HPDE6-E6E7 (cell line): ENCODE measurements around the gene C2CD2.

Experiments used
- DNase-seq: peaks from one replicate; pipeline ENCODE4 v3.0.0; 2011; ENCODE audit warnings: missing footprints; ENCODE audit errors: extremely low spot score

The C2CD2 gene

DNA sequence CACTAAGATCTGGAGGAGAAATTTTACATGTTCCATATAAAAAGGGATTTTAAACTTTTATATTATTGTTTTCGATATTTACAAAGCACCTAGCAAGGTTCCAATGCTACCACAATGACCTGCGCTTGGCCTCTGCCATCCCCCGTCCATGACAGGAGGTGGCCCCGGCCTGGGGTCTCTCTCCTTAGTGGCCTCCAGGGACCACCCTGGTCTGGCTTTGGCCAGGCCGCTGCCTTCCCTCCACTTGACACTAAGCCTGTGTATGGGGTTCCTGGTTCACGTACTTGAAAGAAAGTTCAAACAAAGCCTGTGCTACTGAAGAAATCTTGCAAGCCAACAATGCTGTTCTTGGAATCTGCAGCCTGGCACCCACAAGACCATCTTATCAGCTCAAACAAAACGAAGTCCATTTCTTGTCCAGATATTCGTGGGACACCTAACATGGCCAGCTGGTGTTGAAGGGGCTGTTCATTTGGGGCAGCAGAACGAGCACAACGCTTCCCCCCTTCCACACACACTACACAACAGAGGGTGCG is 87.5 kb downstream of the C2CD2 start:
- DNase-seq, result no peak

DNA sequence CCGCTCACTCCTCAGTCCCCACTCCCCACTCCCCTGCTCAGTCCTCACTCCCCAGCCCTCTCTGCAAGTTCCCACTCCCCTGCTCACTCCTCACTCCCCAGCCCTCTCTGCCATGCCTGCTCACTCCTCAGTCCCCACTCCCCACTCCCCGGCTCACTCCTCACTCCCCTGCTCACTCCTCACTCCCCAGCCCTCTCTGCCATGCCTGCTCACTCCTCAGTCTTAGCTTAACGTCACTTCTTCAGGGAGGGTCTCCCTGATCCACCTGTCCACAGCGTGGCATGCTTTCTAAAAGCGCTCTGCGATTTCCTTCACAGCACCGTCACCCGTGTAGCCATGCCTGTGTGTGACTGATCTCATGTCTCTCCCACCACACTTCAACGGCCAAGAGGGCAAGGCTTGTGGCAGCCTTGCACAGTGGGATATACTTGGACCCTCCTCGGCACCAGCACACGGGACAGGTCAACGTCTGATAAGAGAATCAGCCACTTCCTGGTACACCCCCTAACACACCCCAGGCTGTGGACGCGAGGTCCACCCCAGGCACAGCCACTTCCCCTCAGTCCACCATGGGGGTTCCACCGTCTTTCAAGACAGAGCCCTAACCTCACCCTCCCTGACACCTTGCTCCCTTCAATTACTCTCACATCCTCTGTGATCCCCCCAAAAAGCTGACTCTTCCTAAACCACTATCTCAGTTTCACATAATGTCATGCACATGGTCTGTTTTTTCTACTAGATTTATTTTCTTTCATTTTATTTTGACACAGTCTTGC is 88.6 kb downstream of the C2CD2 start:
- DNase-seq, result no peak

DNA sequence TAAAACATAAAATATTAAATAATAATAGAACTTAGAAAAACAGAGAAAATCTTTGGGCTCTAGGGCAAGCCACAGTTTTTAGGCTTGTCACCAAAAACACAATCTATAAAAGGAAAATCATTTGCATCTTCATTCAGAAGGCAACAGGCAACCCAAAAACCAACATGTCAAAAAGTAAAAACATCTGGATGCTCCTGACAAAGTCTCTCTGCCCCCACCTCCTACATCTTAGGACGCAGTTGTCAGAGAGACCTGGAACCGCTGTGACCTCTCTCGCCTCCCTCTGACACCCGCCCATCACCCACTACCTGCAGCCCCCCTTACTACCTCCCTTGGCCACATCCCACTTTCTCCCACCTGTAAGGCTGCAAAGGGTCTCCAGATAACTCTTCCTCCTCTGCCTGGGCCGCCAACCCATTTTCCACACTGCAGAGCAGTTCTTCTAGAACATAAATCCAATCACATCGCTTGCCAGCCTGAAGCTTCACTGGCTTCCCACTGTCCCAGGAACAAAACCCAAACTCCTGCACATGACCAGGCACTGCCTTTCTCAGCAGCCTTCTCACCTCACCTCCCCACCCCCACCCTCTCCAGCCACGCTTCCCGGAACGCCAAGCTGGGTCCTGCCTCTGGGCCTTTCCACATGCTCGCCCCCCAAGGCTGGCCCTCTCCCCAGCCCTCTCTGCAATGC is 89.4 kb downstream of the C2CD2 start:
- no peak for DNase-seq

DNA sequence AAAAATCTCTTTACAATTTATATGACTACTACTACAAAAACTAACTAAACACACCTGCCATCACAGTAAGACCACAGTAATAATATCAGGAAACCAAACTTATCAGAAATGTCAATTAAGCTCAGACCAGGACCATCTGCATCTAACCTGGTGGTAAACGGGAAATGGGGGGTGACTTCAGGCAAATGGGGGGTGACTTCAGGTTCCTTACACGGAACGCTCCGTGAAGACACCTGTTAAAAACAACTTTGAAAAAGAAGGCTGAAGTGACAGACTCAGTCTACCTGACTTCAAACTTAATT is 90.4 kb downstream of the C2CD2 start:
- no peak for DNase-seq

DNA sequence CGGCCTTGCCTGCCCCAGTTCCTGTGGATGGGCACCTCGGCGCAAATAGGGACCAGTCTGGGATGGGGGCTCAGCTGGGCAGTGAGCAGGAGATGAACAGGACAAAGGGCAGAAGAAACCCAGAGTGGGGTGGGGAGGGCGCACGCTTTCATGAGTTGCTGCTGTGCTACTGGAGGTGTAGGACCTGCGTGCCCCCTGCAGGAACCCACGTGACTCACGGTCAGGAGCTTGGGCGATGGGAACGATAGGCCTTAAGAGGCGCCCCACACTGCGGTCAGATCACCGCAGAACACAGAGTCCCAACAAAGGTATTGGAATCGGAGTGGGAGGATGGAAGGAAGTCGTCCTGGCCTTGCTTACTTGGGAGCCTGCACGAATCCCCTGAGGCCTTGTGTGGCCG is 91.8 kb downstream of the C2CD2 start:
- no peak for DNase-seq

DNA sequence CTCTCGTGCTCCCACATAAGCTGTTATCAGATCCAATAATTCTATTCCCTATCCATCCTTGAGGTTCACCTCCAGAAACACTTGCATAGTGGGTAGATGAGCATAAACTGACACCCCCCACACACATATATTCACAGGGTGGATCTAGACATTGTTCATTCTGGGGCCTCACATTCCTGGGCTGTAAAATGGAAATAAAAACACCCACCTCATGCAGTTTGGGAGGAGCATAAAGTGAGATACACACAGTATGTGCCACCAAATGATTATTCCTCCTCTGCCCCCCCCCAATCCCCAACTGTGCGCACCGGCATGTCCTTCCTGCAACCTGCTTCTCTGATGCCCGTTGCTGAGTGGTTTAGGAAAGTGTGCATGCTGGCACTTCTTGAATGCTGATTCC is 92.6 kb downstream of the C2CD2 start:
- no peak for DNase-seq

DNA sequence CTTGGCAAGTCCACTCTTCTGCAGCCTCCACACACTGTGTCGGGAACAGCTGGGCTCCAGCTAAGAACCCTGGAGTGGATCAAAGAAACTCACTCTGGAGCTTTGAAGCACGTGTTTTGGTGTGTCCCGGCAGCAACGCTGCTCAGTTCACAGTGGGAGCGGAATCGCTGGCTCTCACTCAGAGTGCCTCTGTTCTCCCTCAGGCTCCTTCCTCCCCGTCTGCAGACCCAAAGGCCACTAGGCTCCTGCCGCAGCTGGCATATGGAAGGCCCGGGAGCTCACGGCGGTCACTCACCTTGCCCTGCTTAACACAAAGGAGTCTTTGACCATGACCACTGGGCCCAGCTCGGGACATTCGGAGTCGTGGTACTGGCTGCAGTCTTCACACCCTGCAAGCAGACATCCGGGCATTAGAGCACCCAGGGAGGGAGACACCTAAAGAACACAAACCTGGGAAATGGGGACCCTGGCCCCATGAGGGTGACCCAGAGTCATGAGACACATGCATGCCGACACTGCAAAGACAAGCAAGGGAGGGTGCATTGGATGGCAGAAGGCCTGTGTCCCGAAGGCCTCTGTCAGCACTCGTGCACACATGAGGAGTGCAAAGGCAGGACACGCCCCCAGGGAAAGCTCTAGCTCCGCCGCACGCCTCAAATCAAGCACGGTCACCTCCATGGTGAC is 94.4 kb downstream of the C2CD2 start:
- no peak for DNase-seq

DNA sequence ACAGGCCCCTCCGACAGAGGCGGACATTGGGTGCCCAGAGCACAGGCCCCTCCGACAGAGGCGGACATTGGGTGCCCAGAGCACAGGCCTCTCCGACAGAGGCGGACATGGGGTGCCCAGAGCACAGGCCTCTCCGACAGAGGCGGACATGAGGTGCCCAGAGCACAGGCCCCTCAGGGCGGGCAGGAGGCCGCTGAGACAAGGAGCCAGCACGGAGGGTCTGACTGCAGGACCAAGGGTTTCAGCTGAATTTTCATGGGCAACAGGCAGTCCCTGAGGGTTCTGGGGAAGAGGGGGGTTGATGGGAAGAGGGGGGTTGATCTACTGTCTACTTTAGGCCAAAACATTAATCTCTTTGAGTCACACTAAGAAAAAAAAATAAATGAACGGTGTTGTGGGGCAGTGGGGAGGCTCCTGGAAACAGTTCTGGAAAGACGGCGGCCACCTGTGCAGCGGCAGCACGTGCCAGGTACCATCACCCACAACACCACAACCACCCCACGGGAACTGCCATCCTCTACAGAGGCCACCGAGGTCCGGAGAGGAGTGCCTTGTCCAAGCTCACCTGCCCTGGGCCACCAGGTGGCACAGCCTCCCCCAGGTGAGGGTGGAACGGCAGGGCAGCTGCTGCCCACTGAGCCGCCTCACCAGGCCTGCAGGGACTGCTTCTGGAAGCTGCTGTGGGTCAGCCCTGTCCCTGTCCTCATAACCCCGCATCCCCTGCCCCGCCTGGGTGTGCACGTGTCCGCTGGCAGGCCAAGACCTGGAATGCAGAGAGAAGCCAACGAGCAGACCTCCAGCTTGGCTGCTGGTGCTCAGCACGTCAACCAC is 95.1 kb downstream of the C2CD2 start:
- DNase-seq, result no peak

DNA sequence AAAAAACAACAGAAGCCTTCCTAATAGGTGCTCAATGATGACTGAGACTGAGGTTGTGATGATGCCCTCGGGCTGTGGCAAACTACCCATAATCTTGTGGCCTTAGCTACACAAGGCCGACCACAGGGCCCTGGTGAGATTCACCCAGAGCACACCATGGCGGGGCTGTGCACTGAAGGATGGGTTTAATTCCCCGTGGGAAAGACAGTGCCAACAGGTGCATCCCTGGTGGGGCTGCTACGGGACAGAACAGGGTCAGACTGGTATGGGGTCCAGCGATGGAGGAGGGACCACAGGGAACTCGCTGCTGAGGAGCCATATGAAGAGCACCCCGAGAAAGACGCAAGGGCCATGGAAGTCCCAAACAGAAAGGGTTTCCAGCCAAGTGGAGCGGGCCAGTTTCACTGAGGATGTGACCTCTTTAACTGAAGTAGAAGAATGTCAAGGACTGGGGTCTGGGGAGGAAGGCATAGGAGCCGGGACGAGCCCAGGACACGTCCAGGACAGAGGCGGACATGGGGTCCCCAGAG is 96.0 kb downstream of the C2CD2 start:
- DNase-seq, result no peak

DNA sequence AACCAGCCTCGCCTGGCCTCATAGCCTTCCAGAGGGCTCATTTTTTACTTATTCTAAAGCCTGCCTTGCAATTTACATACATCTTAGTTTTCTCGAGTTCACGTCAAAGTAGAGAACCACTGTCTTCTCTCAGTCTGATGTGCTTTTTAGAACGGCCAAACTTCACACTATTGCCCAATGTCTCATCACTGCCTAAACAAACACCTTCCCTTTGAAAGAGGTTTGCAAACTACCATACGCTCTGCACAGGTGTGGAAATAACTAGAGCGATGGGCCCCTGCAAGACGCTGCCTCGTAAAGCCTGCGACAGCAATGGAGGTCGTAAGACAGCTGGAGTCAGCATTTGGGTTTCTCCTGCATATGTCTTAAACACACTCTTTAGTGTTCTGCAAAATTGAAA is 97.2 kb downstream of the C2CD2 start:
- no peak for DNase-seq

DNA sequence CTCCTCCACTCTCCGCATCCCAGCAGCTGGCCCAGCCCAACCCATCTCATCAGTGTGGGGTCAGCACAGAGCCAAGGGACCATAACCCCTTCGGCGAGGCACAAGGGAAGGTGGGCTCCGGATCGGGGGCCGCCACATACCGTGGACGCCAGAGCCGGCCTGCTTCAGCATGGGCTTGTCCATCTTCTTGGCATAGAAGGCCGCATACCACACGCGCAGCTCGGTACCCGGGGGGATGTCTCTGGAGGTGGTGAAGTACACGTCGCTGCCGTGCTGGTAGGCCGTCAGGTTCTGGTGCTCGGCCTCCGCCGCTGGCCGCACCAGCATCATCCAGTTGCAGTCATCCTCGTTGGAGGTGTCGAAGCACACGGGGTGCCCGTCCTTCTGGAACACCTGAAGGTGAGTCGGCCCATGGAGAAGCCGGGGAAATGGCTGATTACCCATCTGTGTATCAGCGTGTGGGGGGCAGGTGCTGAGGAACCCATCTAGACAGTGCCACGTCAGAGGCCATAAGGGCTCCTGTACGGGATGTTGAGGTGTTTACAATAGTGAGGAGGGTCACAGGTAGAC is 99.3 kb downstream of the C2CD2 start:
- DNase-seq, result no peak

DNA sequence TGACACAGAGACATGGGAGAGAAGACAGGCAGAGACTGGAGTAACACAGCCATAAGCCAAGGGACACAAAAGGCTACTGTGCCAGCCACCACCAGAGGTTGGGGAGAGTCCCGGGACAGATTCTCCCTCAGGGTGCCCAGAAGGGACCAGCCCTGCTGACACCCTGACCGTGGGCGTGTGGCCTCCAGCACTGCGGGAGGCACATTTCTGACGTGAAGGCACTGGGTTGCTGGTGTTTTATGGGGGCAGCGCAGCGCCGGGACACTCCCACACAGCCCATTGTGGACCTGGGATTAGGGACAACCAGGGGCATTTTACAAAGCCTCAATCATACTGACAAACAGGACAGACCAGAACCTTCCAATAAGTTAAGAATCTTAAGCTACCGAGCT is 100.9 kb downstream of the C2CD2 start:
- DNase-seq, result no peak

DNA sequence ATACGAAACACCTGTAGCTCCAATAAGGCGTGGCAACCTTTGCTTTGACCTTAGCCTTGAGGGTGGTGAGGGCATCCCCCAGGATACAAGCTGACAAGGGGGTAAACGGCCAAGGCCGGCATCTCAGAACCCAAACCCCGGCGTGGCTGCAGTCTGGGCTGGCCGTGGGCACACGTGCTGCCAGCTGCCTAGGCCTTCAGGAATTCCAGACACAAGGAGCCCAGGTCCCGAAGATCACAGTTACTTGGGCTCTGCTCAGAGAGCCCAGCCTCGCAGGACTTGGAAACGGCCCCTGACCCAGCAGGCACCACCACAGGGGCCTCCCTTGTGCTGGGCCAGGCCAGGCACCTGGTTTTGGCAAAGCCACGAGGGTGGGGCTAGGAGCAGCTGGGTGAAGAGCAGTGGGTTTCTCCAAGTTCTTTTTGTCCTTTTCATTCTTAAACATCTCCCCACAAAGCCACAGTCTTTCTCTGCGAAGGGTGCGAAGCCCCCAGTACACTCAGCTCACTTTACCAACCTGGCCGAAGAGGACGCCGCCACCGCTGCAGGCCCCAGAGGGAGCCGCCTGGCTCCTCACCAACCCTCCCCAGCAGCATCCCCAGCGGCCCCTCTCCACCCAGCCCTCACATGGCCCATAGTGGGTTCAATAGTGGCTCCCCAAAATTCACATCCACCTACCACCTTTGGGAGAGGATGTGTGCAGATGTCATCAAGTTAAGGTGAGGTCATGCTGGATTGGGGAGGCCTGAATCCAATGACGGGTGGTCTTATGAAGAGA is 101.5 kb downstream of the C2CD2 start:
- no peak for DNase-seq

DNA sequence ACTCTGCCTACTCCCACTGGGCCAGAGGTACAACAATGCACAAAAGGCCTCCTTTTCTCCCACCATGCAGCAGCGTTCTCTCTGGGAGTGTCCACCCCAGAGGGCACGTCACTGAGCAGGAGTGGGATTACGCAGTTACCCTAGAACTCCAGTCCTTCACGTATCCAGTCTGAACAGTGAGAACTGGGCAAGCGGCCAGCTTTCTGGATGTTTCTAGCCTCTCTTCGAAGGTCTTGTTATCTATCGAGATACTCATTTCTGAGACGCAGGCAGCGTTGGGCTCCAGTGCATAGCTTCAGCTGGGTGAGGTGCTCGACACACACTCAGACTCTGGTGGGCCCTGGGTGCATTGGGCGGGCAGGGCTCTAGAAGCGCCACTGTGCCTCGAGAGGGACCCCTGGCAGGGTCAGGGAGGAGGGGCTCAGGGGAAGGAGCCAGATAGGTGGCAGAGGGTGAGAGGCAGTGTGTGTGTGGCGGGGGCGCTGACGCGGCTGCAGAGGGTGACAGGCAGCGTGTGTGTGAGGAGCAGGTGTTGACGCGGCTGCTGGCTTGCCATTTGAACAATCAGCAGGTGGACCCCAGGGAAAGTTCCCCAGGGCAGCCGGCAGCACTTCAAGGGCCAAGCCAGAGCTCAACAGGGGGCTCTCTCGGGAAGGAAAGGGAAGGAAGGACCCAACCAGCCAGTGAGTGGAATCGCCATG is 102.6 kb downstream of the C2CD2 start:
- DNase-seq, result no peak

DNA sequence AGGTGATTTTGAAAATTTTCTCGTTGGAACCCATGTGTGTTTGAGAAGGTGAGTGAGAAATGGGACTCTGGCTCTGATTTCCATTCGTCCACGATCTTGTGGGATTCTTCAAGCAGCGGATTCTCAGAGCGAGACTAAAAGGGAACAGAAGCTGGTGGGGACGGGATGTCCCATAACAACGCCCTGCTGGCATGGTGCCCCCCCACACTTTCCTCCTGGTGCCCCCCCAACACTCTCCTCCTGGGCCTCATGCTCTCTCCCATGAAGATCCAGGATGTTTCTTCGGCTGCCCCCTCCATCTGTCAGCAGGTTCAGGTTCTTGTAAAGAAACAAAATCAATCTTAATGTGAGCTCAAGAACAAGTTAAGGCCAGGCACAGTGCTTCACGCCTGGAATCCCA is 103.7 kb downstream of the C2CD2 start:
- no peak for DNase-seq

DNA sequence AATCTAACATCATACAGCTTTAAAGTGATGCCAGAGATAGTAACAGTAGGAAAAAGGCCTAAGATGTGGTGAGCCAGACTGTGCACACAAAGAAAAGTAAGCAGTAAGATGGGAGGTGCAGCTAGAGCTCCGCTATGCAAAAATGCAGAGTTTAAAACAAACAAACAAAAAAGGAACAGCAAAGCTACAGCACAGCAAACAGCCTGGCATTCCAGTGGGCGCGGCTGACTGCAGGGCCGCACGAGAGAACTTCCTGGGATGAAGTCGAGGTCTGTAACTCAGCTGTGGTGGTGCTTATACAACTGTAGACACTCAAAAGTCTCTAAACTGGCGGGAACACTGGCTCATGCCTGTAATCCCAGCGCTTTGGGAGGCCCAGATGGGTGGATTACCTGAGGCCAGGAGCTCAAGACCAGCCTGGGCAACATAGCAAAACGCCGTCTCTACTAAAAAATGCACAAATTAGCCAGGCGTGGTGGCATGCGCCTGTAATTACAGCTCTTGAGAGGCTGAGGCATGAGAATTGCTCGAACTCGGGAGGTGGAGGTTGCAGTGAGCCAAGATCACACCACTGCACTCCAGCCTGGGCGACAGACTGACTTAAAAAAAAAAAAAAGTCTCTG is 104.7 kb downstream of the C2CD2 start:
- DNase-seq, result no peak

DNA sequence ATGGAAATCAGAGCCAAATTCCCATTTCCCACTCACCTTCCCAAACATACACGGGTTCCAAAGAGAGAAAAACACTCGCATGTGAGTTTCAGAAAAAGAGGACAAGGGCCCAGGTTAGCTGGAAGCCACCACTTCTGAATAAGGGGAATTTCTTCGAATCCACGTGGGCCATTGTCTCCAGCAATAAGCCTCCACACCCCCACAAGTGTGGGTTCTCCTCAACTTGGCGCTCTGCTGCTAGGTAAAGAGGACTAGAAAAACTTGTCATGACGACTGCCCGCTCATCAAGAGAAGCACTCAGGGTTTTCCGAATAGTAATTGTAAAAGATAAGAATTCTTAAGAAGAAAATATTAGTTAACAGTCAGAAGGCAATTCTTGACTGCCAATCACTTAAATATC is 105.3 kb downstream of the C2CD2 start:
- no peak for DNase-seq

DNA sequence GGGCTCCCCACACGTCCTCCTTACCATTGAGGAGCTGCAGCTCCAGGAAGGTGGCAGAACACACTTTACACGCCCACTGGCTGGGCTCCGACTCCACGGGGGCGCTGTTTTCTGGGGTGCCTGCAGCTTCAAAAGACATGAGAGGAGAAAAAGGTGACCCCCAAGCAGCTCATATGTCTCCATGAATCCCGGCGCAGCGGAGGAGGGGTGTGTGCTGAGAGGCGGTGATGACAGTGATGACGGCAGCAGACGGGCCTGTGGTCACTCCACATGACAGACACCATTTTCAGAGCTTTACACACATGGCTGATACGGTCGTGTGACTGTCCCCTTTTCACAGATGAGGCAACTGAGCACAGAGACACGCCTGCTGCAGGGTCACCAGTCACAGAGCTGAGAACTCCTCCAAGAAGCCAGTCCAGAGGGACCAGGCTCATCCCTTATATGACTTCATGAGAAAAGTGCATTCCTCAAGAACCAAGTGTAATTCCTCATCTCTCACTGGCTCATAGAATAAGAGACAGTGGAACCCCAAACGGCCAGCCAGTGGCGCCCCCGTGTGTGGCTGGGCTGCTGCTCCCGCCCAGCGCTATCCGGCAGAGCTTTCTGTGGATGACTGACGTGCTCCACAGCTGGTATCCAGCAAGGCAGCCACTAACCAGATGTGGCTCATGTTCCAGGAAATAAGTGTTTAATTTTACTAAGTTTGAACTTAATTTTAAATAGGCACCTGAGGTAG is 106.6 kb downstream of the C2CD2 start:
- no peak for DNase-seq

DNA sequence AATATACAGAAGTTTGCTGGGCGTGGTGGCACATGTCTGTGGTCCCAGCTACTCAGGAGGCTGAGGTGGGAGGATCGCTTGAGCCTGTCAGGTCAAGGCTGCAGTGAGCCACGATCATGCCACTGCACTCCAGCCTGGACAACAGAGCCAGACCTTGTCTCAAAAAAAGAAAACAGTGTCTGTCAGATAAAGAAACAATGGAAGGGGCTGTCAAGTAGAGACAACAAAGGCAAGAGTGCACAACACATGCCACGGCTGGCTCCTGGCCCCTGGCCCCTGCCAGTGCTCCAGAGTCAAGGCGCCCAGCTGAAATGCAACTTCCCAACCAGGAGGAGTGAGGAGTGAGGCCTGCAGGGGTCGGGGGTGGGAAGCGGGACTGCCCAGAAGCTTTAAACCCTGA is 107.3 kb downstream of the C2CD2 start:
- DNase-seq, result no peak
